ENCODE data around the gene FGF14.
"Not testable (repeated sequence)": the region's sequence is repeated elsewhere in the genome, so short reads cannot be mapped to it uniquely, and the experiment has no call there.

The FGF14 gene

GRCh38 chr13:102028206-102028605 is 373.6 kb downstream of the FGF14 start:
- no peak for DNase-seq

- no peak for DNase-seq
Observed at GRCh38 chr13:102021777-102022176, 380.1 kb downstream of the FGF14 start.

GRCh38 chr13:102020611-102021216 is 381.1 kb downstream of the FGF14 start:
- DNase-seq, result no peak

- DNase-seq, result no peak
Observed at GRCh38 chr13:102018716-102019115, 383.1 kb downstream of the FGF14 start.

GRCh38 chr13:102017248-102017647 is 384.6 kb downstream of the FGF14 start:
- no peak for DNase-seq

- no peak for DNase-seq
Observed at GRCh38 chr13:102012299-102013293, 389.3 kb downstream of the FGF14 start.

- DNase-seq, result not testable (repeated sequence)
Observed at GRCh38 chr13:102011455-102011854, 390.4 kb downstream of the FGF14 start.

GRCh38 chr13:102003848-102004570 is 397.8 kb downstream of the FGF14 start:
- DNase-seq, result no peak

GRCh38 chr13:102002287-102002686 is 399.6 kb downstream of the FGF14 start:
- no peak for DNase-seq

- DNase-seq, result no peak
Observed at GRCh38 chr13:102000764-102001163, 401.1 kb downstream of the FGF14 start.

- no peak for DNase-seq
Observed at GRCh38 chr13:101998129-101998528, 403.7 kb downstream of the FGF14 start.

GRCh38 chr13:101996954-101997353 is 404.9 kb downstream of the FGF14 start:
- DNase-seq, result peak; percentile 43

- DNase-seq, result no peak
Observed at GRCh38 chr13:101989798-101990350, 412.0 kb downstream of the FGF14 start.

GRCh38 chr13:101988140-101988539 is 413.7 kb downstream of the FGF14 start:
- no peak for DNase-seq

GRCh38 chr13:101986316-101986715 is 415.5 kb downstream of the FGF14 start:
- no peak for DNase-seq

- DNase-seq, result no peak
Observed at GRCh38 chr13:101985321-101985720, 416.5 kb downstream of the FGF14 start.

- DNase-seq, result peak; percentile 44
Observed at GRCh38 chr13:101982903-101983302, 418.9 kb downstream of the FGF14 start.

GRCh38 chr13:101979825-101980224 is 422.0 kb downstream of the FGF14 start:
- DNase-seq, result no peak

GRCh38 chr13:101978552-101979315 is 423.1 kb downstream of the FGF14 start:
- no peak for DNase-seq

GRCh38 chr13:101977475-101977874 is 424.4 kb downstream of the FGF14 start:
- DNase-seq, result no peak

- no peak for DNase-seq
Observed at GRCh38 chr13:101972191-101972590, 429.7 kb downstream of the FGF14 start.

- no peak for DNase-seq
Observed at GRCh38 chr13:101970341-101970740, 431.5 kb downstream of the FGF14 start.

Measured in midbrain (tissue), 1 donor.